GM10248 (cell line): ENCODE measurements around the gene KRTAP10-6.
"Not testable (repeated sequence)": the region's sequence is repeated elsewhere in the genome, so short reads cannot be mapped to it uniquely, and the experiment has no call there.

Experiments used
- CTCF ChIA-PET: fragments of 300-600 bp; sonication (Branson Sonifier 250); formaldehyde crosslinking; extraction: SDS; loops from one replicate; lab custom pipeline; 2021; ENCODE audit warnings: antibody characterized with exemption; lab: Yijun Ruan, JAX
- POLR2A ChIA-PET: fragments of 350-650 bp; sonication (Branson Sonifier 250); formaldehyde crosslinking; extraction: SDS; loops from one replicate; lab custom pipeline; 2020; ENCODE audit warnings: antibody characterized with exemption; lab: Yijun Ruan, JAX
- DNase-seq: peaks from one replicate; pipeline ENCODE4 v3.0.0; 2012; ENCODE audit errors: extremely low spot score
- TF ChIP-seq, protein P1 (sequence below): IDR thresholded peaks from 2 replicates; pipeline ENCODE4 v1.5.1; 2012; ENCODE audit warnings: mild to moderate bottlenecking, low read depth; ENCODE audit errors: extremely low read depth, missing control alignments, control extremely low read depth

KRTAP10-6 gene, protein sequence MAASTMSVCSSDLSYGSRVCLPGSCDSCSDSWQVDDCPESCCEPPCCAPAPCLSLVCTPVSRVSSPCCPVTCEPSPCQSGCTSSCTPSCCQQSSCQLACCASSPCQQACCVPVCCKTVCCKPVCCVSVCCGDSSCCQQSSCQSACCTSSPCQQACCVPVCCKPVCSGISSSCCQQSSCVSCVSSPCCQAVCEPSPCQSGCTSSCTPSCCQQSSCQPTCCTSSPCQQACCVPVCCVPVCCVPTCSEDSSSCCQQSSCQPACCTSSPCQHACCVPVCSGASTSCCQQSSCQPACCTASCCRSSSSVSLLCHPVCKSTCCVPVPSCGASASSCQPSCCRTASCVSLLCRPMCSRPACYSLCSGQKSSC

GRCh38 chr21:44592446-44593311, at the start of gene KRTAP10-6:
TSS of gene KRTAP10-6 (minus strand) at chr21:44592505. CDS start at chr21:44592484, 21 bp downstream.
- CTCF ChIA-PET, result no interaction called here
- DNase-seq, result no peak

DNA sequence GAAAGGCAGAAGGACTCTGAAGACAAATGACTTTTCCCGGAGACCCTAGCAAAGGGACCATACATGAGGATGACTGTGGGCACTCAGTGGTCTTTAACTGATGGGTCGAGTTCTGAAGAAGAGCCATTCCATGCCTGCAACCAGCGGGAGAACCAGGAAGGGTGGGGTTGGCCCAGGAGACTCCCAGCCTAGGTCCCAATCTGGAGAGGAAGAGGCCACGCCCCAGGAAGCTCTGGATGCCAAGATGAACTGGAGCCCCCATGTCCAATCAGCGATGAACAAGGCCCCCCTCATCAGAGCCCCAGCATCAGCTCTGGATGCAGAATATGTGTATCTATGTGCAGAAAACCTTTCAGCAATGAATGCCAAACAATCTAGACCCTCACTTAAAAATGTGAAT, 48.5 kb upstream of the KRTAP10-6 start:
- DNase-seq, result no peak
- ChIA-PET CTCF (no interaction called here), POLR2A (no interaction called here)
- TF ChIP-seq, protein P1, sequence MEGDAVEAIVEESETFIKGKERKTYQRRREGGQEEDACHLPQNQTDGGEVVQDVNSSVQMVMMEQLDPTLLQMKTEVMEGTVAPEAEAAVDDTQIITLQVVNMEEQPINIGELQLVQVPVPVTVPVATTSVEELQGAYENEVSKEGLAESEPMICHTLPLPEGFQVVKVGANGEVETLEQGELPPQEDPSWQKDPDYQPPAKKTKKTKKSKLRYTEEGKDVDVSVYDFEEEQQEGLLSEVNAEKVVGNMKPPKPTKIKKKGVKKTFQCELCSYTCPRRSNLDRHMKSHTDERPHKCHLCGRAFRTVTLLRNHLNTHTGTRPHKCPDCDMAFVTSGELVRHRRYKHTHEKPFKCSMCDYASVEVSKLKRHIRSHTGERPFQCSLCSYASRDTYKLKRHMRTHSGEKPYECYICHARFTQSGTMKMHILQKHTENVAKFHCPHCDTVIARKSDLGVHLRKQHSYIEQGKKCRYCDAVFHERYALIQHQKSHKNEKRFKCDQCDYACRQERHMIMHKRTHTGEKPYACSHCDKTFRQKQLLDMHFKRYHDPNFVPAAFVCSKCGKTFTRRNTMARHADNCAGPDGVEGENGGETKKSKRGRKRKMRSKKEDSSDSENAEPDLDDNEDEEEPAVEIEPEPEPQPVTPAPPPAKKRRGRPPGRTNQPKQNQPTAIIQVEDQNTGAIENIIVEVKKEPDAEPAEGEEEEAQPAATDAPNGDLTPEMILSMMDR, result no peak

More at GRCh38 chr21:44592446-44593311, at the start of gene KRTAP10-6:
- POLR2A ChIA-PET, result no interaction called here
- TF ChIP-seq, protein P1, result no peak

DNA sequence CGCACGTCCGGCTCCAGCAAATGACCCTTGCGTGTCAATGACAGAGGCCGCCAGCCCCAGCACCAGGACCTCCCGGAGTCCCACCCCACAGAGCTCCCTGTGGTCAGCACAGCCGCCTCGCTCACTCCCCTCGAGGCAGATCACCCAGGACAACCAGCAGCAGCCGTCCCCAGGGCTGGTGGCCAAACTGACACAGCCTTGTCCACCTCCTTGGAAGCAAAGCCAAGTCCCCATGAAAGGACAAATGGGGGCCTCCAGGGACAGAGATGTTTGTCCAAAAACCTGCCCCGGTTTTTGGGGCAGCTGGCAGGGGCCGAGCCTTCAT, 47.0 kb upstream of the KRTAP10-6 start:
- TF ChIP-seq, protein P1, result no peak
- ChIA-PET POLR2A (no interaction called here), CTCF (no interaction called here)
- DNase-seq, result no peak

- CTCF ChIA-PET, POLR2A ChIA-PET, DNase-seq: not testable (repeated sequence)
These were observed 46.4 kb upstream of the KRTAP10-6 start for GRCh38 chr21:44638506-44639330.

DNA sequence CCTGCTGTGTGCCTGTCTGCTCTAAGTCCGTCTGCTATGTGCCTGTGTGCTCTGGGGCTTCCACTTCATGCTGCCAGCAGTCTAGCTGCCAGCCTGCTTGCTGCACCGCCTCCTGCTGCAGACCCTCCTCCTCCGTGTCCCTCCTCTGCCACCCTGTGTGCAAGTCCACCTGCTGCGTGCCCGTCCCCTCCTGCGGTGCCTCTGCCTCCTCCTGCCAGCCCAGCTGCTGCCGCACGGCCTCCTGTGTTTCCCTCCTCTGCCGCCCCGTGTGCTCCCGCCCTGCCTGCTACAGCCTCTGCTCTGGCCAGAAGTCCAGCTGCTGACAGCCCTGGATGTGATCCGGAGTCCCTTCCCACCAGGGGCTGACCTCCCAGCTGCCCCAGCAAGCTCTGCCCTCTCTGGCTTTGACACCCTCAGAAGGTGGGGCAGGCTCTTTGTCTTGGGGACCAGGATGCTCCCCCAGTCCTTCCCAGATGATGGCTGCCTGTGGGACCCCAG, 45.6 kb upstream of the KRTAP10-6 start:
- CTCF ChIA-PET, POLR2A ChIA-PET, DNase-seq: not testable (repeated sequence)

DNA sequence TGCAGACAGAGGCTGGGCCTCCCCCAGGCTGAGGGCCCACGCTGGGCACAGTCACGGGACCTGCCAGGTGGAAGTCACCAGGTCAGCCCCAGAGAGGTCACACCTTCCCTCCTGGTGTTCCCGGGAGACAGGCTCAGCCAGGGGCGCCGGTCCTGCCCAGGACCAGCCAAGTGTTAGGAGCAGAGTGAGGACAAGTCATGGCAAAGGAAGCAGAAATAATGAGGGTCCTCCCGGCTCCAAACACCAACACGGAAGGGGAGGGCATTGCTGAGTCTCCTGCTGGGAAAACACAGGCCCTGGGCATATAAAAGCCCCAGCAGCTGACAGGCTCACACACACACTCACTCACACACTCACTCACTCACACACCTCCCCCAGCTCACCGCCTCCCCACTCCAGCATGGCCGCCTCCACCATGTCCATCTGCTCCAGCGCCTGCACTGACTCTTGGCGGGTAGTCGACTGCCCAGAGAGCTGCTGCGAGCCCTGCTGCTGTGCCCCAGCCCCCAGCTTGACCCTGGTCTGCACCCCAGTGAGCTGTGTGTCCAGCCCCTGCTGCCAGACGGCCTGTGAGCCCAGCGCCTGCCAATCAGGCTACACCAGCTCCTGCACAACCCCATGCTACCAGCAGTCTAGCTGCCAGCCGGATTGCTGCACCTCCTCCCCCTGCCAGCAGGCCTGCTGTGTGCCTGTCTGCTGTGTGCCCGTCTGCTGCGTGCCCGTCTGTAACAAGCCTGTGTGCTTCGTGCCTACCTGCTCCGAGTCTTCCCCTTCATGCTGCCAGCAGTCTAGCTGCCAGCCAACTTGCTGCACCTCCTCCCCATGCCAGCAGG, 44.9 kb upstream of the KRTAP10-6 start, which contains the start of gene KRTAP10-10:
Gene KRTAP10-10, plus strand, starts transcription at position 339 of the 833 bp plus-strand sequence. Its CDS starts 62 bp downstream, at position 401.
- ChIA-PET CTCF (no interaction called here), POLR2A (no interaction called here)
- TF ChIP-seq, protein P1, result no peak
- no peak for DNase-seq
